ENCODE results near the gene WDR33.

GRCh38 chr2:127683757-127684156 is 127.2 kb downstream of the WDR33 start:
- TF ChIP-seq FOXA1 (IDR thresholded peaks at IDR 0.05) (no peak), ATF3 (IDR thresholded peaks at IDR 0.05) (no peak), ZBTB33 (IDR thresholded peaks at IDR 0.05) (no peak), GABPA (IDR thresholded peaks at IDR 0.05 in 1 of 2, conservative IDR thresholded peaks at IDR 0.05 in 1 of 2) (no peak), TAF1 (conservative IDR thresholded peaks at IDR 0.05) (no peak), EGR1 (IDR thresholded peaks at IDR 0.05; ENCODE audit: low read depth in 2 of 2) (no peak), MAX (IDR thresholded peaks at IDR 0.05) (no peak), SP1 (IDR thresholded peaks at IDR 0.05) (no peak), RAD21 (IDR thresholded peaks at IDR 0.05) (no peak)
- TF ChIP-seq, protein P1, sequence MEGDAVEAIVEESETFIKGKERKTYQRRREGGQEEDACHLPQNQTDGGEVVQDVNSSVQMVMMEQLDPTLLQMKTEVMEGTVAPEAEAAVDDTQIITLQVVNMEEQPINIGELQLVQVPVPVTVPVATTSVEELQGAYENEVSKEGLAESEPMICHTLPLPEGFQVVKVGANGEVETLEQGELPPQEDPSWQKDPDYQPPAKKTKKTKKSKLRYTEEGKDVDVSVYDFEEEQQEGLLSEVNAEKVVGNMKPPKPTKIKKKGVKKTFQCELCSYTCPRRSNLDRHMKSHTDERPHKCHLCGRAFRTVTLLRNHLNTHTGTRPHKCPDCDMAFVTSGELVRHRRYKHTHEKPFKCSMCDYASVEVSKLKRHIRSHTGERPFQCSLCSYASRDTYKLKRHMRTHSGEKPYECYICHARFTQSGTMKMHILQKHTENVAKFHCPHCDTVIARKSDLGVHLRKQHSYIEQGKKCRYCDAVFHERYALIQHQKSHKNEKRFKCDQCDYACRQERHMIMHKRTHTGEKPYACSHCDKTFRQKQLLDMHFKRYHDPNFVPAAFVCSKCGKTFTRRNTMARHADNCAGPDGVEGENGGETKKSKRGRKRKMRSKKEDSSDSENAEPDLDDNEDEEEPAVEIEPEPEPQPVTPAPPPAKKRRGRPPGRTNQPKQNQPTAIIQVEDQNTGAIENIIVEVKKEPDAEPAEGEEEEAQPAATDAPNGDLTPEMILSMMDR (IDR thresholded peaks at IDR 0.05; ENCODE audit: low read depth, low read length, missing input control) = no peak
- TF ChIP-seq, protein P2, sequence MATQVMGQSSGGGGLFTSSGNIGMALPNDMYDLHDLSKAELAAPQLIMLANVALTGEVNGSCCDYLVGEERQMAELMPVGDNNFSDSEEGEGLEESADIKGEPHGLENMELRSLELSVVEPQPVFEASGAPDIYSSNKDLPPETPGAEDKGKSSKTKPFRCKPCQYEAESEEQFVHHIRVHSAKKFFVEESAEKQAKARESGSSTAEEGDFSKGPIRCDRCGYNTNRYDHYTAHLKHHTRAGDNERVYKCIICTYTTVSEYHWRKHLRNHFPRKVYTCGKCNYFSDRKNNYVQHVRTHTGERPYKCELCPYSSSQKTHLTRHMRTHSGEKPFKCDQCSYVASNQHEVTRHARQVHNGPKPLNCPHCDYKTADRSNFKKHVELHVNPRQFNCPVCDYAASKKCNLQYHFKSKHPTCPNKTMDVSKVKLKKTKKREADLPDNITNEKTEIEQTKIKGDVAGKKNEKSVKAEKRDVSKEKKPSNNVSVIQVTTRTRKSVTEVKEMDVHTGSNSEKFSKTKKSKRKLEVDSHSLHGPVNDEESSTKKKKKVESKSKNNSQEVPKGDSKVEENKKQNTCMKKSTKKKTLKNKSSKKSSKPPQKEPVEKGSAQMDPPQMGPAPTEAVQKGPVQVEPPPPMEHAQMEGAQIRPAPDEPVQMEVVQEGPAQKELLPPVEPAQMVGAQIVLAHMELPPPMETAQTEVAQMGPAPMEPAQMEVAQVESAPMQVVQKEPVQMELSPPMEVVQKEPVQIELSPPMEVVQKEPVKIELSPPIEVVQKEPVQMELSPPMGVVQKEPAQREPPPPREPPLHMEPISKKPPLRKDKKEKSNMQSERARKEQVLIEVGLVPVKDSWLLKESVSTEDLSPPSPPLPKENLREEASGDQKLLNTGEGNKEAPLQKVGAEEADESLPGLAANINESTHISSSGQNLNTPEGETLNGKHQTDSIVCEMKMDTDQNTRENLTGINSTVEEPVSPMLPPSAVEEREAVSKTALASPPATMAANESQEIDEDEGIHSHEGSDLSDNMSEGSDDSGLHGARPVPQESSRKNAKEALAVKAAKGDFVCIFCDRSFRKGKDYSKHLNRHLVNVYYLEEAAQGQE (IDR thresholded peaks at IDR 0.05) = no peak

Measured in liver (tissue), 3 donors.